ENCODE data around the gene D2HGDH. TPM values are rescaled to one million over a fixed set of nuclear protein-coding genes. Genes with fewer than 3 reads are reported as not detected.
"Not testable (repeated sequence)": the region's sequence is repeated elsewhere in the genome, so short reads cannot be mapped to it uniquely, and the experiment has no call there.

D2HGDH gene
- total RNA-seq, 1 donor: 13.4 TPM

DNA sequence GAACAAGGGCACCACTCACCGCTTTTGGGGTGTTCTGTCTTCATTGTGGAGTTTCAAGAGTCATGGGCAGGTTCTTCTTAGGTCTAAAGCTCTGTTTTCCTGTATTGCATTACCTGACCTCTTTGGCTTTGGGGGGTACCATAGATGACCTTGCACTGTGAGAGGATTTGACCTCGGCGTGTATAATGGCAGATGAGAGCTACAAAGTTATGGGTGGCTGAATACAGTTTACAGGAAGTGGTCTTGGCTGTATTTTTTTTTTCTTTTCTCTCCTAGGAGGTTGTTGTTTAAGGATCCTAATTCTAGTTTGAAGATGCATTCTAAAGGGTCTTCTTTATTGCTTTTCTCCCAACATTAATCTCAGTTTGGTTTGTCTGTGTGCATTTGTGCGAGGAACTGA is 53.7 kb downstream of the D2HGDH start:
- TF ChIP-seq, protein P1, sequence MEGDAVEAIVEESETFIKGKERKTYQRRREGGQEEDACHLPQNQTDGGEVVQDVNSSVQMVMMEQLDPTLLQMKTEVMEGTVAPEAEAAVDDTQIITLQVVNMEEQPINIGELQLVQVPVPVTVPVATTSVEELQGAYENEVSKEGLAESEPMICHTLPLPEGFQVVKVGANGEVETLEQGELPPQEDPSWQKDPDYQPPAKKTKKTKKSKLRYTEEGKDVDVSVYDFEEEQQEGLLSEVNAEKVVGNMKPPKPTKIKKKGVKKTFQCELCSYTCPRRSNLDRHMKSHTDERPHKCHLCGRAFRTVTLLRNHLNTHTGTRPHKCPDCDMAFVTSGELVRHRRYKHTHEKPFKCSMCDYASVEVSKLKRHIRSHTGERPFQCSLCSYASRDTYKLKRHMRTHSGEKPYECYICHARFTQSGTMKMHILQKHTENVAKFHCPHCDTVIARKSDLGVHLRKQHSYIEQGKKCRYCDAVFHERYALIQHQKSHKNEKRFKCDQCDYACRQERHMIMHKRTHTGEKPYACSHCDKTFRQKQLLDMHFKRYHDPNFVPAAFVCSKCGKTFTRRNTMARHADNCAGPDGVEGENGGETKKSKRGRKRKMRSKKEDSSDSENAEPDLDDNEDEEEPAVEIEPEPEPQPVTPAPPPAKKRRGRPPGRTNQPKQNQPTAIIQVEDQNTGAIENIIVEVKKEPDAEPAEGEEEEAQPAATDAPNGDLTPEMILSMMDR (IDR thresholded peaks at IDR 0.05; ENCODE audit: insufficient read depth, low read depth, low read length): no peak
- DNase-seq (ENCODE audit: low read depth): no peak
- H3K4me3 ChIP-seq (ENCODE audit: low read depth, low read length): no peak overlapping the region

DNA sequence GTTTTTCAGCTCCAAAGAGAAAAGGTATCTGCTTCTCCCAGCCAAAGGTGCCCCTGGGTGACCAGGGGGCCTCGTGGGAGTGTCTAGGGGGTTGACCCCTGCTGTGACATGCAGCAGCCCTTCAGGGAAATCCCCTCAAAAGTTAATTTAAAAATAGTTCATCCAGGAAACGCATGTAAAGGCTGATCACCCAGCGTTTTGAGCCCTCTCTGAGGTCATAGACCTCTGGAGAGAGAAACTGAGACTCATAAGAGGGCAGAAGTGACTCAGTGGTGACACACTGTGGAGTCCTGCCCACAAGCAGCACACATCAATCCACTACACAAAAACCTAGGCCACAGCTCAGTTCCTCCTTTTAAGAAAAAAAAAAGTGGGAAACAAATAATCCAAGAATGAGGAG is 54.1 kb downstream of the D2HGDH start:
- no peak for DNase-seq (ENCODE audit: low read depth)
- H3K4me3 ChIP-seq (ENCODE audit: low read depth, low read length): no peak overlapping the region
- TF ChIP-seq, protein P1 (IDR thresholded peaks at IDR 0.05; ENCODE audit: insufficient read depth, low read depth, low read length): no peak

DNA sequence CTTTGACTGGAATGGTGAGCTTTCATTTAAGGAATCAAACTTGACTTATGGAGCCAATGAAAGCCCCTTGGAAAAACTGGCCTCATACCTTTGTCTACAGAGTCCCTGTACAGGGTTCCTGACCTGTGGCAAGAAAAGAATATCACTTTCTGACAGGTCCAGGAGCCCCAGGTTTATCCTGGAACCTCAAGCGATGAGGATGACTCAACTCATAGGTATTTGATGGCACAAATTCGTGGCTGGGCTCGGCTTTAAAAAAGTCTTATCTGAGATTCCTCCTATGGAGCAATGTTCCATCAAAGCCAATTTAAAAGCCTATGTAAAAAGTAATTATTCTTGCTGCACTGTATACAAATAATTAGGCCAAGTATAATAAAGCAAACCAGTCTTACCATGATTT is 57.0 kb downstream of the D2HGDH start:
- not testable (repeated sequence) for DNase-seq (ENCODE audit: low read depth); H3K4me3 ChIP-seq (ENCODE audit: low read depth, low read length)

DNA sequence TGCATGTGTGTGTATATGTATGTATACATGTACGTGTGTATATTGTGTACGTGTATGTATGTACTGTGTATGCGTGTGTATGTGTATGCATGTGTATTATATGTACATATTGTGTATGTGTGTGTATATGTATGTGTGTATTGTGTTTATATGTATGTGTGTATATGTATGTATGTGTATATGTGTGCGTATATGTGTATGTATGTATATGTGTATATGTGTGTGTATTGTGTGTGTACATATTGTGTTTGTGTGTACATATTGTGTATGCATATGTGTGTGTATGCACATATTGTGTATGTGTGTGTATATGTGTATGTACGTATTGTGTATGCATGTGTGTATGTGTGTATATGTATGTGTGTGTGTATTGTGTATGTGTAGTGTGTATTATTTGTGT is 59.0 kb downstream of the D2HGDH start:
- no peak overlapping the region for H3K4me3 ChIP-seq (ENCODE audit: low read depth, low read length)
- TF ChIP-seq, protein P1 (IDR thresholded peaks at IDR 0.05; ENCODE audit: insufficient read depth, low read depth, low read length): no peak
- DNase-seq (ENCODE audit: low read depth): no peak

DNA sequence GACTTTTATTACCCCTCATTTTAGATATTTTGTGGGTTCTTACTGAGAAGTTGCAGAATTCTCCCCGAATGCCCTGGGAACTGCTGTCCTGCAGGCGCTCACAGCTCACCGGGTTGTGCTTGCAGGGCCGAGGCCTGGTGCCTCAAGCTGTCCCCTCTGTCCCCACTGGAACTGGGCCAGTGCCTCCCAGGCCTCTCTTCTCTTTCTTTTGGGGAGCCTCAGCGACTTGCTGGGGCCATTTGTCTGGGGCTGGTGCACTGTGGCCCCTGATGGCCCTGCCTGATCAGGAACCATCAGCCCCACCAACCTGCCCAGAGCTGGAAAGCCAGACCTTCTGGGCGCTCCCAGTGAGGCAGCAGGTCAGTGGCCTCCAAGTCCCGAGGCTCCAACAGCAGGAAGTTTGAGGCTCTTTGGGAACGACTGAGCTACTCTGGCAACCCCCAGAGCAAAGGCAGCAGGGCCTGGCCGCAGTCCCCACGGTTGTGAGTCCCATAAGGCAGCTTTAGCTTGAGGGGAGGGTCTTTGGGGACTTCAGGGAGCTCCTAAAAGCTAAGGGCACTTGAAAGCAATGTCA is 59.9 kb downstream of the D2HGDH start:
- DNase-seq (ENCODE audit: low read depth): no peak
- TF ChIP-seq, protein P1 (IDR thresholded peaks at IDR 0.05; ENCODE audit: insufficient read depth, low read depth, low read length): no peak
- no peak overlapping the region for H3K4me3 ChIP-seq (ENCODE audit: low read depth, low read length)

DNA sequence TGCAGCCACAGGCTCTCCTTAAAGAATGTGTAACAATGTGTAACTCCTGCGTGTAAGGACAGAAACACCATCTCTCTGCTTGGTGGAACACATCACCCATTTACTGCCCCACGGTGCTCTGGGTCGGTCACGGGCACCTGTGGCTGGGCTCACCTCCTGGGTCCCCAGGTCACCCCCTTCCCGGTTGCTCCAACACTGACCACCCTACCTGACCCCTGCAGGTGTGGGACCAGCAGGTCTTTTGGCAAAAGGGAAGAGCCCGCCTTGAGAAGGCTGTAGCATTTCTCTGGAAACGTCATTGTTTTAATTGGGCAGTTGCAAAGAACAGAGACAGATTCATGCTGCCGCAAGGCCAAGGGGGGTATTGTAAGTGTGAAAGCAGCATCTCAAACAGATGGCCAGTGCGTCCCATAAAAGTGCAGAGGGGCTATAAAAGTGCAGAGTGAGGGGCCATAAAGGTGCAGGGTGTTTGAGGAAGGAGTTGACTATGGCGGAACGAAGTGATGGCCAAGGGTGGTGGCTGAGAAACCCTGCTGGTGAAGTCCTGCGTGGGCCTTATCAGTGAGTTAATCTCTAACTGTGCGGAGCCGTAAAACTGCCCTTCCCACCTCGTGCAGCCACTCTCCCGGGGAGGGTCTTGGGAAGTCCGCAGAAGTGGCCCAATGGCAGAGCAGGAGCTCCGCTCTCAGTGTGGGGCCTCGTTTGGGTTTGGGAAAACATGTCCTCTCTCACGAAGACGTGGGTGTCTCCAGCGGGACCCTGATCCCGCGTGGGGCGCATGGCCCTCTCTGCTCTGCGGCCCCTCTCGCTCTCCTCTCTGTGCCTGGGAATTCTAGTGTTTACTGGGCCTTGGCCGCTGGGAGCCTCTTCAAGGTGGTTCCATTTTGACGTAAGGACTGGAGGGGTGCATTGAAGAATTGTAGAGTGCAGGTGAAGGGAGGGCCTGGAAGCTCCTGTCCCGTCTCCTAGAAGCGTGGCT is 60.9 kb downstream of the D2HGDH start:
- no peak overlapping the region for H3K4me3 ChIP-seq (ENCODE audit: low read depth, low read length)
- no peak for DNase-seq (ENCODE audit: low read depth)
- TF ChIP-seq, protein P1 (IDR thresholded peaks at IDR 0.05; ENCODE audit: insufficient read depth, low read depth, low read length): no peak

DNA sequence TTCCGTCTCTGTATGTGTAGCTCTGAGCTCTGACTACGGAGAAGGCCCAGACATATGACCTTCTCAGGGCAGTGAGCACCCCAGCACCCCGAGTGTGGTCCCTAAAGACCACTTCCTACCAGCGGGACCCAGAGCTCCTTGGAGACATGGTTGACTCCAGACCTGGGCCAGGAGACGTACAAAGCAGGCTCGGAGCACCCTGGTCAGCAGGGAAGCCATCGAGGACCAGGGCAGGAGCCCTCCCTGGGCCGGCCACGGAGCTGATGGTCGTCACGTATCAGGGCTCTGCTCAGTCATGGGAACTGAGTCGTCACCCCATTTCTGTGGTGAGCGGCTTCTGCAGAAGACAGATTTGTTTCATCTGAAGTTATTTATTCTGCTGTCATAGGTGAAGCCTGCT is 61.8 kb downstream of the D2HGDH start:
- TF ChIP-seq, protein P1 (IDR thresholded peaks at IDR 0.05; ENCODE audit: insufficient read depth, low read depth, low read length): no peak
- H3K4me3 ChIP-seq (ENCODE audit: low read depth, low read length): no peak overlapping the region
- DNase-seq (ENCODE audit: low read depth): no peak
